Glutamatergic neuron (in vitro differentiated cells): ENCODE data around the gene FAM3D. TPM values are rescaled to one million over a fixed set of nuclear protein-coding genes. Genes with fewer than 3 reads are reported as not detected.

Source experiments
- DNase-seq: peaks from one replicate; pipeline ENCODE4 v3.0.0; 2022
- H3K27ac Mint-ChIP-seq: one replicate; pipeline ENCODE4 v1.8.0; 2020; ENCODE audit warnings: mild to moderate bottlenecking, mixed read lengths, inconsistent platforms; ENCODE audit not compliant: unreplicated experiment
- H3K27me3 Mint-ChIP-seq: one replicate; pipeline ENCODE4 v1.8.0; 2020; ENCODE audit warnings: mild to moderate bottlenecking, moderate library complexity, mixed read lengths, inconsistent platforms; ENCODE audit not compliant: unreplicated experiment
- H3K36me3 Mint-ChIP-seq: one replicate; pipeline ENCODE4 v1.8.0; 2020; ENCODE audit warnings: mild to moderate bottlenecking, mixed read lengths, inconsistent platforms; ENCODE audit not compliant: unreplicated experiment
- H3K4me1 Mint-ChIP-seq: one replicate; pipeline ENCODE4 v1.8.0; 2020; ENCODE audit warnings: mild to moderate bottlenecking, low read depth, mixed read lengths, inconsistent platforms; ENCODE audit not compliant: unreplicated experiment
- H3K4me3 Mint-ChIP-seq: one replicate; pipeline ENCODE4 v1.8.0; 2020; ENCODE audit warnings: mild to moderate bottlenecking, mixed read lengths, inconsistent platforms; ENCODE audit not compliant: unreplicated experiment
- H3K9me3 Mint-ChIP-seq: one replicate; pipeline ENCODE4 v1.8.0; 2020; ENCODE audit warnings: mild to moderate bottlenecking, moderate library complexity, mixed read lengths, inconsistent platforms; ENCODE audit not compliant: unreplicated experiment
- total RNA-seq: library from RNA; stranded (reverse); fragmentation: NEBNext Ultra II Directional; extraction: Animal tissue kit (Norgen Biotek cat#: 25700); gene quantifications from one replicate; pipeline ENCODE4 v1.2.1, GENCODE V29; 2021; ENCODE audit not compliant: unreplicated experiment
- TF ChIP-seq, protein P1 (sequence below): fragments of 200-600 bp; sonication (generic); IDR thresholded peaks from one replicate; pipeline ENCODE4 v1.5.0; 2021; ENCODE audit not compliant: partially characterized antibody, unreplicated experiment

The FAM3D gene
- total RNA-seq, 1 donor from 2014 or later = not detected

DNA sequence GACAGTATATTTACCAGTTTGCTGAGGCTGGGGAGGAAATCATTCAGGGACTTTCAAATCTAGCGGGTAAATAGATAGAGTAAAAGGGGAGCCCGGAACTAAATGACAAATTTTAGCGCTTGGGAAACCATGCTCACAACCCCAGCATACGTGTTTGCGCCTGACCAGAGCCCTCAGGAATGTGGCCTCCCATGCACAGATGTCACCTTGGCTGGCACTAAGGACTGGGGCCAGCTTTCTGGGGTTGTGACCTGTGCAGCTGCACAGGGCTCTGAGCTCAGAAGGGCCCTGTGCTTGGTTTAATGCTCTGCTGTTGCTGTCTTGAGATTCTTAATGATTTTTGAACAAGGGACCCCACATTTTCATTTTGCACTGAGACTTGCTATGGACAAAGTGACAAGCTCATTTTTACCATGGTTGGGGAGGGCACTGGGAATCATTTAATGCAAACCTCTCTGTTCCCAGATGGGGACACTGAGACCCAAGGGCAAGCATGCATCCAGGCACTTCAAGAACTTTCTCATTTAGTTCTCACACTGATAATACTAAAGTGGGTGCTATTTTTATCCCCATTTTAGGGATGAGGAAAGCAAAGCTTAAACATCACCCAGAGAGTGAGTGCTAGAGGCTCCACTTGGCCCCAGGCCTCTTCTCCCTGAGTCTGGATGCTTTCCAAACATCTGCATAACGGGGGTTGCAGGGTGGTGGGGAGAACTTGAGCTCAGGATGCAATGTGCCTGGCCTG is 45.3 kb downstream of the FAM3D start:
- Mint-ChIP-seq H3K4me1 (no peaks in the 10 kb centered on the region), H3K9me3 (no peaks in the 10 kb centered on the region), H3K36me3 (no peaks in the 10 kb centered on the region), H3K27me3 (peaks cover 7% of the 10 kb centered on the region), H3K27ac (no peak overlapping the region), H3K4me3 (no peak overlapping the region)
- TF ChIP-seq, protein P1, sequence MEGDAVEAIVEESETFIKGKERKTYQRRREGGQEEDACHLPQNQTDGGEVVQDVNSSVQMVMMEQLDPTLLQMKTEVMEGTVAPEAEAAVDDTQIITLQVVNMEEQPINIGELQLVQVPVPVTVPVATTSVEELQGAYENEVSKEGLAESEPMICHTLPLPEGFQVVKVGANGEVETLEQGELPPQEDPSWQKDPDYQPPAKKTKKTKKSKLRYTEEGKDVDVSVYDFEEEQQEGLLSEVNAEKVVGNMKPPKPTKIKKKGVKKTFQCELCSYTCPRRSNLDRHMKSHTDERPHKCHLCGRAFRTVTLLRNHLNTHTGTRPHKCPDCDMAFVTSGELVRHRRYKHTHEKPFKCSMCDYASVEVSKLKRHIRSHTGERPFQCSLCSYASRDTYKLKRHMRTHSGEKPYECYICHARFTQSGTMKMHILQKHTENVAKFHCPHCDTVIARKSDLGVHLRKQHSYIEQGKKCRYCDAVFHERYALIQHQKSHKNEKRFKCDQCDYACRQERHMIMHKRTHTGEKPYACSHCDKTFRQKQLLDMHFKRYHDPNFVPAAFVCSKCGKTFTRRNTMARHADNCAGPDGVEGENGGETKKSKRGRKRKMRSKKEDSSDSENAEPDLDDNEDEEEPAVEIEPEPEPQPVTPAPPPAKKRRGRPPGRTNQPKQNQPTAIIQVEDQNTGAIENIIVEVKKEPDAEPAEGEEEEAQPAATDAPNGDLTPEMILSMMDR = no peak
- no peak for DNase-seq

DNA sequence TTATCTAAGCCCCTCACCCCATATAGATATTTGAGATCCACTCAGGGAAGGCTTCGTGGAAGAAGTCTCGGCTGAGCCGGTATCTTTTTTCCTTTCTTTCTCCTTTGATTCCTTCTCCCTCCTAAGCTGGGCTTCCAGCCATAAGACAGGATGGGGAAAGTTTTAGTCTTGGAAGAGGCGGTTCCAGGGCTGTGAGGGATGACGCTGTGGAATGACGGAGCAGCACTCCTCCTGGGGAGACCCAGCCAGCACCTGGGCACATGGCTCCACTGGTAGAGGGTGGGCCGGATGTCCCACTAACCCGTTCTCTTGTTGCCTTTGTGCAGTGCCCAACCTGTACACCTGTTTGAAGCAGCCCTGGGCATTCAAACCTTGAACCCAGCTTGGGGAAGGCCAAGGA is 46.2 kb downstream of the FAM3D start:
- H3K4me3 Mint-ChIP-seq = no peak overlapping the region
- H3K9me3 Mint-ChIP-seq = peaks cover 1% of the 10 kb centered on the region
- no peak overlapping the region for H3K27ac Mint-ChIP-seq
- peaks cover 9% of the 10 kb centered on the region for H3K27me3 Mint-ChIP-seq
- DNase-seq = no peak
- TF ChIP-seq, protein P1 = no peak
- no peaks in the 10 kb centered on the region for H3K4me1 Mint-ChIP-seq
- no peaks in the 10 kb centered on the region for H3K36me3 Mint-ChIP-seq

DNA sequence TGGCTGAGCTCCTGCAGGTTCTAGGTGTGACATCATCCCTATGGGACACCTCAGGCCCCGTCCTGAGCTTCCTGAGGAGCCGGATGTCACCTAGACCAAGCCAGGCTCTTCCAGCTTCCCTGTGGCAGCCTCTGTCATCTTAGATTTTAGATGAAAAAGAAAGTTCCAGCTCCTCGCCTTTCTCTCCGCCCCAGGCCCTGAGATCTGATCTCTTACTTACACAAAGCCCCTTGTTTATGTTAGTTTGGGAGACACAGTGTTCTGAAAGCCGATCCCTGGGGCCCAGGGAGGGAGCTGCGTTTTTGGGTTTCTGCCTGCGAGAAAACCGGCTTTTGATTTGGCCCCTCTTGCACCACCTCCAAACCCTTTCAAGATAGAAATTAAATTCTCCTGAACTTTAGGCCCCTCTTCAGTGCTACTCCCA is 49.2 kb downstream of the FAM3D start:
- Mint-ChIP-seq H3K9me3 (peaks cover 2% of the 10 kb centered on the region), H3K27me3 (peaks cover 5% of the 10 kb centered on the region), H3K36me3 (no peaks in the 10 kb centered on the region), H3K27ac (no peak overlapping the region), H3K4me3 (no peak overlapping the region), H3K4me1 (no peaks in the 10 kb centered on the region)
- TF ChIP-seq, protein P1 = no peak
- DNase-seq = no peak

DNA sequence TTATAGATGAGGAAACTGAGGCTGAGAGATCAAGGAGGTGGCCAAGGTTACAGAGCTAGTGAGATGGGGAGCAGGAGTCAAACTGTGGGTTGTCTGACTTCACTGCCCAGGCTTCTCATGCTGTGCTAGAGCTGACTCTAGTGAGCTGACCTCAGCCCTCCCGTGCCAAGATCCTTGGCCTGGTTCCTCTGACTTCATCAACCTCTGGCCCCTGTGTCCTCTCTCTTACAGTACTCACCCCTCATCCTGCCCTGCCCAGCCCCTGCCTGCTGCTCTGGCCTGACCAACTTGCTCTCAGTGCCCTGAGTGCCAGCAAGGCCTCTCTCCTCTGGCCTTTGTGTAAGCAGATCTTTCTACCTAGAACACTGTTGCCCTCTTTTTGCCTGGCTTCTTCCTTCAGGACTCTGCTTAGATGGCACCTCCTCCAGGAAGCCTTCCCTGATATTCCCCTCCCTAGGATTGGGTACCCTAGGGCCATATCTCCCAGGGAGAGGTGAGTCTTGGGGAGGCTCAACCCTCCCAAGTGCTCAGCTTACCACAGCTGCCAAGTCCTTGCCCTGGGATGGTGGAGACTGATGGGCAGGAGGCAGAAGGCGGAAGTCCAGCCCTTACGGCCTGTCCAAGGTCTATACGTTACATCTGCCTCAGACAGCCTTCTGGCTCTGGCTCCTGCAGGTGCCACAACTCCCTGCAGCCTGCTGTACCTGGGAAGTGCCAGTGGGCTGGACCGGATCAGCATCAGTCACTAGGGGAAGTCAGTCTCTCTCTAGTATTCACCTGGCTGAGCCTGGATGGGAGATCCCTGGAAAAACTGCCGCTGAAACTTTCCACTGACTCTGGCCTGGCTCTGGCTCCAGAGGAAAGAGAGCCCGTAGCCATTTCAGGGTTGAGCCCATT is 53.1 kb downstream of the FAM3D start:
- H3K27me3 Mint-ChIP-seq = peaks cover 2% of the 10 kb centered on the region
- TF ChIP-seq, protein P1 = no peak
- no peak for DNase-seq
- H3K36me3 Mint-ChIP-seq = no peaks in the 10 kb centered on the region
- peaks cover 2% of the 10 kb centered on the region for H3K9me3 Mint-ChIP-seq
- H3K4me1 Mint-ChIP-seq = peaks cover 4% of the 10 kb centered on the region
- no peak overlapping the region for H3K27ac Mint-ChIP-seq
- no peak overlapping the region for H3K4me3 Mint-ChIP-seq

DNA sequence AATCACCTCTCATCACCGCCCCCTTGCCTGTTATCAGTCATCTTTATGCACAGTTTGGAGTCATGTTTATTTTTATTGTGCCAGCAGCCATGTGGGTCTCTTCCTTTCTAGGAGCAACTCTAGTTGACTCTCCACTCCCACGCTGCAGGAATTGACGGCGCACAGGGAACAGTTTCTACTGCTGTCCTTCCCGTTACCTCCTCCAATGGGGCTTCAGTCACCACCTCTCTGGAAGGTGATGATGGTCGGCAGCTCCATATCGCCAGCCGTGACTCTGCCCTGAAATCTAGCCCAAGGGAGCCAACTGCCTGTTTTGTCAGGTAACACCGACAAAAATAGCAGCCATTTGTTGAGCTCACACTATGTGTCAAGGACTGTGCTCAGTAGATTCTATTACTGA is 53.7 kb downstream of the FAM3D start:
- TF ChIP-seq, protein P1 = no peak
- Mint-ChIP-seq H3K4me3 (no peak overlapping the region), H3K27me3 (peaks cover 2% of the 10 kb centered on the region), H3K9me3 (peaks cover 2% of the 10 kb centered on the region), H3K27ac (no peak overlapping the region), H3K36me3 (no peaks in the 10 kb centered on the region), H3K4me1 (peaks cover 4% of the 10 kb centered on the region)
- no peak for DNase-seq
